GM13976 (cell line): ENCODE measurements around the gene NOBOX.

Experiments used
- DNase-seq: peaks from one replicate; pipeline ENCODE4 v3.0.0; 2012; ENCODE audit warnings: low spot score
- CTCF ChIP-seq: IDR thresholded peaks from 2 replicates; pipeline ENCODE4 v1.5.1; 2012; ENCODE audit warnings: borderline replicate concordance, mild to moderate bottlenecking; ENCODE audit not compliant: insufficient read depth; ENCODE audit errors: extremely low read depth, missing control alignments, control extremely low read depth
- in situ Hi-C: fragments of 300-500 bp; cut with MboI; formaldehyde crosslinking; loops from one replicate; pipeline ENCODE4 v1.12.0; 2022; ENCODE audit warnings: low sequenced_read_pairs, mixed read lengths, inconsistent platforms; ENCODE audit not compliant: unreplicated experiment

The NOBOX gene

GRCh38 chr7:144408121-144408520 lies 4.6 kb upstream of the NOBOX start:
- no peak for TF ChIP-seq CTCF
- no peak for DNase-seq

GRCh38 chr7:144407266-144407931 lies 3.9 kb upstream of the NOBOX start:
- TF ChIP-seq CTCF = no peak
- DNase-seq = no peak
- in situ Hi-C loops = no loop called here

More at GRCh38 chr7:144408121-144408520, 4.6 kb upstream of the NOBOX start:
- in situ Hi-C loops = no loop called here

GRCh38 chr7:144404946-144405345 lies 1.5 kb upstream of the NOBOX start:
- TF ChIP-seq CTCF = no peak
- in situ Hi-C loops = no loop called here
- no peak for DNase-seq

GRCh38 chr7:144403102-144403501 lies 391 bp downstream of the NOBOX start:
- no peak for TF ChIP-seq CTCF
- in situ Hi-C loops = no loop called here

GRCh38 chr7:144401490-144401889 lies 2.0 kb downstream of the NOBOX start:
- no peak for TF ChIP-seq CTCF
- DNase-seq = no peak
- in situ Hi-C loops = no loop called here

More at GRCh38 chr7:144403102-144403501, 391 bp downstream of the NOBOX start:
- DNase-seq = no peak

GRCh38 chr7:144399946-144400345 lies 3.5 kb downstream of the NOBOX start:
- no peak for TF ChIP-seq CTCF
- in situ Hi-C loops = no loop called here
- DNase-seq = no peak
